Prostate gland (tissue), 2 donors: ENCODE measurements around the gene RIMS1.

Source experiments
- CTCF ChIP-seq, 4 experiments: fragments of 200-600 bp in 2 of 4; fragments of 450-650 bp in 2 of 4; sonication (generic) in 2 of 4; IDR thresholded peaks; 1 replicate in 3 of 4; 2 replicates in 1 of 4; pipeline ENCODE4 v1.5.1; 2016 to 2019; ENCODE audit warnings: antibody characterized with exemption in 4 of 4, mild to moderate bottlenecking in 2 of 4, moderate library complexity in 2 of 4
- POLR2A ChIP-seq: fragments of 450-650 bp; IDR thresholded peaks from one replicate; pipeline ENCODE4 v1.6.1; 2016; ENCODE audit warnings: antibody characterized with exemption, mild to moderate bottlenecking

GRCh38 chr6:71908162-71908765, 21.9 kb downstream of the RIMS1 start:
- no peak for TF ChIP-seq POLR2A
- no peak for TF ChIP-seq CTCF (IDR thresholded peaks at IDR 0.05)
